Astrocyte (in vitro differentiated cells and primary cell): ENCODE measurements around the gene FLRT2. TPM values are rescaled to one million over a fixed set of nuclear protein-coding genes. Genes with fewer than 3 reads are reported as not detected.

Experiments
- DNase-seq: peaks from one replicate; pipeline ENCODE4 v3.0.0-alpha.2; 2010; ENCODE audit warnings: low read depth
- FAIRE-seq: peaks from 2 replicates; lab custom pipeline; 2011; peaks lifted over from hg19 to GRCh38; lab: Jason Lieb, UNC
- H2AFZ ChIP-seq: 2 replicates; pipeline ENCODE4 v1.6.0; 2012; ENCODE audit warnings: low read depth, low read length, inconsistent platforms
- H3K27ac ChIP-seq: 2 replicates; pipeline ENCODE4 v1.5.1; 2011; ENCODE audit warnings: low read depth, low read length, inconsistent platforms
- H3K27me3 ChIP-seq: 2 replicates; pipeline ENCODE4 v1.6.0; 2011; ENCODE audit warnings: low read length, inconsistent platforms; ENCODE audit not compliant: insufficient read depth
- H3K36me3 ChIP-seq: 2 replicates; pipeline ENCODE4 v1.5.1; 2011; ENCODE audit warnings: low read length, inconsistent platforms; ENCODE audit not compliant: insufficient read depth
- H3K4me1 ChIP-seq: 2 replicates; pipeline ENCODE4 v1.5.1; 2011; ENCODE audit warnings: low read length, inconsistent platforms; ENCODE audit not compliant: insufficient read depth
- H3K4me2 ChIP-seq: 2 replicates; pipeline ENCODE4 v1.6.0; 2012; ENCODE audit warnings: low read length, inconsistent platforms
- H3K4me3 ChIP-seq: 2 replicates; pipeline ENCODE4 v1.5.1; 2011; ENCODE audit warnings: low read depth, mild to moderate bottlenecking, low read length, inconsistent platforms; ENCODE audit not compliant: insufficient read depth
- H3K79me2 ChIP-seq: 2 replicates; pipeline ENCODE4 v1.6.0; 2012; ENCODE audit warnings: mild to moderate bottlenecking, low read length, inconsistent platforms; ENCODE audit not compliant: insufficient read depth
- H3K9ac ChIP-seq: 2 replicates; pipeline ENCODE4 v1.6.0; 2012; ENCODE audit warnings: mild to moderate bottlenecking, low read length, inconsistent platforms
- H3K9me3 ChIP-seq: 2 replicates; pipeline ENCODE4 v1.5.1; 2012; ENCODE audit warnings: low read depth, mild to moderate bottlenecking, low read length, inconsistent platforms; ENCODE audit not compliant: insufficient read depth
- H4K20me1 ChIP-seq: 2 replicates; pipeline ENCODE4 v1.6.0; 2012; ENCODE audit warnings: low read length, inconsistent platforms; ENCODE audit not compliant: insufficient read depth
- H3K27ac Mint-ChIP-seq: one replicate; pipeline ENCODE4 v1.8.0; 2021; ENCODE audit warnings: mild to moderate bottlenecking, mixed read lengths; ENCODE audit not compliant: unreplicated experiment
- H3K27me3 Mint-ChIP-seq: one replicate; pipeline ENCODE4 v1.8.0; 2021; ENCODE audit warnings: low read depth, mixed read lengths; ENCODE audit not compliant: unreplicated experiment
- H3K36me3 Mint-ChIP-seq: one replicate; pipeline ENCODE4 v1.8.0; 2021; ENCODE audit warnings: low read depth, mixed read lengths; ENCODE audit not compliant: unreplicated experiment
- H3K4me1 Mint-ChIP-seq: one replicate; pipeline ENCODE4 v1.8.0; 2021; ENCODE audit warnings: low read depth, mixed read lengths; ENCODE audit not compliant: unreplicated experiment
- H3K4me3 Mint-ChIP-seq: one replicate; pipeline ENCODE4 v1.8.0; 2021; ENCODE audit warnings: mild to moderate bottlenecking, moderate library complexity, mixed read lengths; ENCODE audit not compliant: unreplicated experiment
- H3K9me3 Mint-ChIP-seq: one replicate; pipeline ENCODE4 v1.8.0; 2021; ENCODE audit warnings: mild to moderate bottlenecking, mixed read lengths; ENCODE audit not compliant: unreplicated experiment
- EZH2 ChIP-seq: IDR thresholded peaks from 2 replicates; pipeline ENCODE4 v1.6.1; 2012; ENCODE audit warnings: mild to moderate bottlenecking, low read length, inconsistent platforms; ENCODE audit not compliant: insufficient read depth
- total RNA-seq: library from RNA; stranded (reverse); gene quantifications from 2 replicates; pipeline ENCODE4 v1.2.1, GENCODE V29; 2021
- TF ChIP-seq, protein P1 (sequence below): IDR thresholded peaks from 2 replicates; pipeline ENCODE4 v1.5.1; 2011; ENCODE audit warnings: low read depth, mild to moderate bottlenecking, inconsistent platforms, low read length, moderate library complexity; ENCODE audit not compliant: insufficient read depth

Gene FLRT2
- total RNA-seq, 1 donor from 2014 or later: 227 TPM

DNA sequence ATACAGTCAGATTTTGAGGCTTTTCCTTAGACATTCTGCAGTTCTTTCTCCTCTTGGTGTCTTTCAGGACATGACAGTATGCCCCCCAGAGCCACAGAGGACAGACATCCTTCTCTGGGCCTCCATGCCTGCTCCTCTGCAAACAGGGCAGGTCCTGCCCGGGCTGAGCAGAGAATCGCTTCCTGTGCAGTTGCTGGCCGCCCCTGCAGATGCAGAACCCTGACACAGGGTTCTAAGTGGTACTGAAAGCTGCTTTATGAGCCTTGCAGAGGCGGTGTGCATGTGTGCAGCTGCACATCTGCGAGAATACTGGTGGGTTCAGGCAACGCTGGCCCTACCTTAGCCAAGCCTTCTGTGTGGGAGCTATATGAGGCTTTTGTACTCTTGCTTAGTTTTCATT lies 54.5 kb downstream of the FLRT2 start:
- TF ChIP-seq, protein P1, sequence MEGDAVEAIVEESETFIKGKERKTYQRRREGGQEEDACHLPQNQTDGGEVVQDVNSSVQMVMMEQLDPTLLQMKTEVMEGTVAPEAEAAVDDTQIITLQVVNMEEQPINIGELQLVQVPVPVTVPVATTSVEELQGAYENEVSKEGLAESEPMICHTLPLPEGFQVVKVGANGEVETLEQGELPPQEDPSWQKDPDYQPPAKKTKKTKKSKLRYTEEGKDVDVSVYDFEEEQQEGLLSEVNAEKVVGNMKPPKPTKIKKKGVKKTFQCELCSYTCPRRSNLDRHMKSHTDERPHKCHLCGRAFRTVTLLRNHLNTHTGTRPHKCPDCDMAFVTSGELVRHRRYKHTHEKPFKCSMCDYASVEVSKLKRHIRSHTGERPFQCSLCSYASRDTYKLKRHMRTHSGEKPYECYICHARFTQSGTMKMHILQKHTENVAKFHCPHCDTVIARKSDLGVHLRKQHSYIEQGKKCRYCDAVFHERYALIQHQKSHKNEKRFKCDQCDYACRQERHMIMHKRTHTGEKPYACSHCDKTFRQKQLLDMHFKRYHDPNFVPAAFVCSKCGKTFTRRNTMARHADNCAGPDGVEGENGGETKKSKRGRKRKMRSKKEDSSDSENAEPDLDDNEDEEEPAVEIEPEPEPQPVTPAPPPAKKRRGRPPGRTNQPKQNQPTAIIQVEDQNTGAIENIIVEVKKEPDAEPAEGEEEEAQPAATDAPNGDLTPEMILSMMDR: no peak
- no peak for TF ChIP-seq EZH2
- Mint-ChIP-seq H3K9me3 (no peaks in the 10 kb centered on the region), H3K27ac (no peak overlapping the region), H3K36me3 (peaks cover 14% of the 10 kb centered on the region), H3K4me3 (no peak overlapping the region), H3K27me3 (no peaks in the 10 kb centered on the region), H3K4me1 (peaks cover 41% of the 10 kb centered on the region)
- H3K27ac ChIP-seq: no peak overlapping the region
- FAIRE-seq: no peak
- no peak overlapping the region for H3K4me3 ChIP-seq
- no peaks in the 10 kb centered on the region for H3K9me3 ChIP-seq
- no peaks in the 10 kb centered on the region for H3K36me3 ChIP-seq
- DNase-seq: no peak
- no peak overlapping the region for H3K9ac ChIP-seq
- no peaks in the 10 kb centered on the region for H3K79me2 ChIP-seq
- peaks cover 18% of the 10 kb centered on the region for H3K4me1 ChIP-seq
- no peak overlapping the region for H3K4me2 ChIP-seq
- no peaks in the 10 kb centered on the region for H3K27me3 ChIP-seq
- no peaks in the 10 kb centered on the region for H4K20me1 ChIP-seq
- no peak overlapping the region for H2AFZ ChIP-seq

DNA sequence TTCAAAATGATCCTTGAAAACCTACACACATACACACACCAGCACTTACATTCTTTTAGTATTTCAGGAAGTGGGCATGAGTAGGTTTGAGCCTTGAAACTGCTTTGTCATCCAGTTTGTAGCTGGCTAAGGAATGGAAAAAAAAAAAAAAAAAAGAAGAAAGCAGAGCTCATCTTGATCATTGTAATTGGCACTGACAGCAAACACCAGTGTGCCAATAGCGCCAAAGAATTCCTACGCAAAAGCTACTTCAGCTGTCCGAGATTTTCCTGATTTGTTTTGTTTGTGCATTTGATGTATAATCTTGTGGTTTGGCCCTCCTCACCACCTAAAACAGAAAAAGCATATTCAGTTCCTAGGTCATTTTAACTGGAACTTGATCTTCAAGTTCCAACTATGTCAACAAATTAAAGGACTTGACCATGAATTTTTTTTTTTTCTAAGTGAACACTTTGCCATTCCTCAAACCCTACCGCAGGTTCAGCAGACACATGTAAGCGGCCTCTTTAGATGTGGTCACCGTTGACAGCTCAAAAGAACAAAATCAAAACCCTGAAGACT lies 57.3 kb downstream of the FLRT2 start:
- H3K9ac ChIP-seq: no peak overlapping the region
- no peak for TF ChIP-seq EZH2
- TF ChIP-seq, protein P1: no peak
- no peaks in the 10 kb centered on the region for H3K79me2 ChIP-seq
- Mint-ChIP-seq H3K4me1 (peaks cover 27% of the 10 kb centered on the region), H3K4me3 (no peak overlapping the region), H3K27ac (peak overlapping the region; percentile 90), H3K27me3 (no peaks in the 10 kb centered on the region), H3K9me3 (peaks cover 2% of the 10 kb centered on the region), H3K36me3 (peaks cover 16% of the 10 kb centered on the region)
- H3K9me3 ChIP-seq: peaks cover 3% of the 10 kb centered on the region
- H4K20me1 ChIP-seq: no peaks in the 10 kb centered on the region
- peak overlapping the region; percentile 58 for H3K4me2 ChIP-seq
- no peaks in the 10 kb centered on the region for H3K36me3 ChIP-seq
- FAIRE-seq: peak; percentile 26
- no peak overlapping the region for H3K4me3 ChIP-seq
- no peaks in the 10 kb centered on the region for H3K27me3 ChIP-seq
- no peaks in the 10 kb centered on the region for H3K4me1 ChIP-seq
- peak; percentile 95 for DNase-seq
- H3K27ac ChIP-seq: peak overlapping the region; percentile 41
- no peak overlapping the region for H2AFZ ChIP-seq

DNA sequence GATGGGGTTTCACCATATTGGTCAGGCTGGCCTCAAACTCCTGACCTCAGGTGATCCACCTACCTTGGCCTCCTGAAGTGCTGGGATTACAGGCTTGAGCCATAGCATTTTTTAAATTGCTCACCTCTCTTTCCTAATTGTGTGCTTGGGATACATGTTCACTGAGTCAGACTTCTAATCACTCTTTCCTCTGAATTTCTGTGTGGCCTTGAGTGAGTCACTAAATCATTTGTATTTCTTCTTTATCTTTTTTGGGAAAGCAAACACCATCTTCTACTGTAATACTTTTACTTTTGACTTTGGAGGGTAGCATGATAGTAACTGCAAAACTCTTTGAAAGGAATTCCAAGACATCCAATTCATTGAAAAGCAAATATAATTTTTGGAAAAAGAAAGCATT lies 60.8 kb downstream of the FLRT2 start:
- peak; percentile 76 for DNase-seq
- Histone ChIP-seq H4K20me1 (no peaks in the 10 kb centered on the region), H3K36me3 (no peaks in the 10 kb centered on the region), H3K9ac (no peak overlapping the region), H3K4me3 (no peak overlapping the region), H3K79me2 (no peaks in the 10 kb centered on the region), H2AFZ (no peak overlapping the region), H3K9me3 (peaks cover 3% of the 10 kb centered on the region), H3K4me1 (no peaks in the 10 kb centered on the region), H3K4me2 (no peak overlapping the region), H3K27ac (no peak overlapping the region), H3K27me3 (no peaks in the 10 kb centered on the region)
- Mint-ChIP-seq H3K36me3 (peaks cover 16% of the 10 kb centered on the region), H3K27me3 (no peaks in the 10 kb centered on the region), H3K9me3 (peaks cover 2% of the 10 kb centered on the region), H3K4me3 (no peak overlapping the region), H3K4me1 (peaks cover 23% of the 10 kb centered on the region), H3K27ac (no peak overlapping the region)
- FAIRE-seq: no peak
- TF ChIP-seq, protein P1: no peak
- TF ChIP-seq EZH2: no peak
